Neuron (in vitro differentiated cells): ENCODE data around the gene PSD2.
"Not testable (repeated sequence)": the region's sequence is repeated elsewhere in the genome, so short reads cannot be mapped to it uniquely, and the experiment has no call there.

Experiments
- H2AFZ ChIP-seq: one replicate; pipeline ENCODE4 v1.6.1; 2013; ENCODE audit warnings: low read depth, mild to moderate bottlenecking, inconsistent platforms, low read length, moderate library complexity
- H3K27me3 ChIP-seq: one replicate; pipeline ENCODE4 v1.6.1; 2013; ENCODE audit warnings: low read length; ENCODE audit not compliant: insufficient read depth
- H3K36me3 ChIP-seq: one replicate; pipeline ENCODE4 v1.6.1; 2013; ENCODE audit warnings: low read length; ENCODE audit not compliant: insufficient read depth
- H3K4me1 ChIP-seq: one replicate; pipeline ENCODE4 v1.6.1; 2013; ENCODE audit warnings: low read length; ENCODE audit not compliant: insufficient read depth
- H3K4me3 ChIP-seq: 2 replicates; pipeline ENCODE4 v1.5.1; 2013; ENCODE audit warnings: mild to moderate bottlenecking, low read length, moderate library complexity
- H3K9me3 ChIP-seq: one replicate; pipeline ENCODE4 v1.6.1; 2013; ENCODE audit warnings: low read length

PSD2 gene

GRCh38 chr5:139788294-139788910 lies 7.2 kb upstream of the PSD2 start:
- Histone ChIP-seq H3K27me3 (no peaks in the 10 kb centered on the region), H3K9me3 (no peaks in the 10 kb centered on the region), H2AFZ (no peak overlapping the region), H3K36me3 (no peaks in the 10 kb centered on the region), H3K4me3 (no peak overlapping the region), H3K4me1 (peaks cover 9% of the 10 kb centered on the region)

DNA sequence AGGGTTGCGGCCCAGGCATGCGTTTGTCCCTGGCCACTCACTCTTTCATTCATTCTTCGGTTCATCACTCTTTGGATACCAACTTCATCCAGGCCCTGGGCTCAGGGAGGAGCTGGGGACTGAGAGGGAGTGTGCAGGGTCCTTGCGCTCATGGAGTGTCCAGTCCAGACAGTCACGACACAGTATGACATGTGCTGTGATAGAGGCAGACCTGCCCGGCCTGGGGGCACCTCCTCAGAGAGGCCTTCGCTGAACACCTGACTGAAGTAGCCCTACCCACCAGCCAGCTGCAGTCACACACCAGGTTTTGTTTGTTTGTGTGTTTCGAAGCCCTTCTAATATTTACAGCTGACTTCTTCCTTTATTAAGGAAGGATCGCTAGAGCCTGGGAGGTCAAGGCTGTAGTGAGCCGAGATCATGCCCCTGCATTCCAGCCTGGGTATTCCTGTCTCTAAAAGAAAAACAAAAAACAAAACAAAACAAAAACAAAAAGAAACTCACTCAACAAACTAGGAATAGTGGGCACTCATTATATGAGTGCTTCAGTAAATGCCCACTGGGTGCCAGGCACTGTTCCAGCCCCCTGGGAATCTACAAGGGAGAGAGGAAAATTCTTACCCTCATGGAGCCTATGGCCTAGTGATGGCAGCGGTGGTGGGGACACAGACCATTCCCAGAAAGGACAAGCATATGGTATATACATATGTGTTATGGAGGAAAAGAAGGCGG lies 6.3 kb upstream of the PSD2 start:
- H3K9me3 ChIP-seq = peaks cover 2% of the 10 kb centered on the region
- no peaks in the 10 kb centered on the region for H3K36me3 ChIP-seq
- peaks cover 6% of the 10 kb centered on the region for H3K27me3 ChIP-seq
- no peak overlapping the region for H2AFZ ChIP-seq
- no peak overlapping the region for H3K4me3 ChIP-seq
- H3K4me1 ChIP-seq = peaks cover 9% of the 10 kb centered on the region

- Histone ChIP-seq H3K4me3 (no peak overlapping the region), H3K27me3 (peaks cover 12% of the 10 kb centered on the region), H3K4me1 (peaks cover 9% of the 10 kb centered on the region), H3K9me3 (peaks cover 2% of the 10 kb centered on the region), H2AFZ (no peak overlapping the region), H3K36me3 (no peaks in the 10 kb centered on the region)
Measured at GRCh38 chr5:139789845-139790189, 5.8 kb upstream of the PSD2 start.

DNA sequence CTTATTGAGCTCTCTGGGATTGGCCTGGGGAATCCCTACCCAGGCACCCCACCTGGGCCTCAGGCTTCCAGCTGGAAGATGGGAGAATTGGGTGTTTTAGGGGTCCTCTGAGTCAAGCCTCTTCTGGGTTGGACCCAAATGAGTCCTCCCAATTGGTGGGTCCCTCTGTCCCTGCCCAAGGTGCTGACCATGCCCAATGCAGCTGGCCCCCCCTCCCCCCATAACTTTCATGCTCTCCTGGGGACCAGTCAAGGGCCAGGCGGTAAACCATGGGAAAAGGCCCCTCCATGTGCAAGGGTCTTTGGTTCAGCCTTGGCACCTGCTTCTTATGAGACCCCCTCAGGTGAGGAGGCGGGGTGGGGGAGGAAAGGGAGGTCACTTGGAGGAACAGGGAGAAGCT lies 3.4 kb upstream of the PSD2 start:
- no peaks in the 10 kb centered on the region for H3K36me3 ChIP-seq
- H2AFZ ChIP-seq = no peak overlapping the region
- H3K4me1 ChIP-seq = peaks cover 13% of the 10 kb centered on the region
- H3K27me3 ChIP-seq = peaks cover 30% of the 10 kb centered on the region
- peaks cover 2% of the 10 kb centered on the region for H3K9me3 ChIP-seq
- H3K4me3 ChIP-seq = no peak overlapping the region

DNA sequence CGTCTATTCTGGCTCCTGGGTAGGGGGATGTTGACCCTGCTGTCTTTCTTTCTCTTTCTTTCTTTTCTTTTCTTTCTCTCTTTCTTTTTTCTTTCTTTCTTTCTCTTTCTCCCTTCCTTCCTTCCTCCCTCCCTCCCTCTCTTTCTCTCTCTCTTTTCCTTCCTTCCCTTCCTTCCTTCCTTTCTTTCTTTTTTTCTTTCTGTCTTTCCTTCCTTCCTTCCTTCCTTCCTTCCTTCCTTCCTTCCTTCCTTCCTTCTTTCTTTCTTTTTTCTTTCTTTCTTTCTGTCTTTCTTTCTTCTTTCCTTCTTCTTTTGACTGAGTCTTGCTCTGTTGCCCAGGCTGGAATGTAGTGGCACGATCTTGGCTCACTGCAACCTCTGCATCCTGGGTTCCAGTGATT lies 3.0 kb upstream of the PSD2 start:
- not testable (repeated sequence) for H3K4me3 ChIP-seq, H3K9me3 ChIP-seq, H2AFZ ChIP-seq, H3K36me3 ChIP-seq
- Histone ChIP-seq H3K27me3 (peaks cover 35% of the 10 kb centered on the region), H3K4me1 (peaks cover 11% of the 10 kb centered on the region)

DNA sequence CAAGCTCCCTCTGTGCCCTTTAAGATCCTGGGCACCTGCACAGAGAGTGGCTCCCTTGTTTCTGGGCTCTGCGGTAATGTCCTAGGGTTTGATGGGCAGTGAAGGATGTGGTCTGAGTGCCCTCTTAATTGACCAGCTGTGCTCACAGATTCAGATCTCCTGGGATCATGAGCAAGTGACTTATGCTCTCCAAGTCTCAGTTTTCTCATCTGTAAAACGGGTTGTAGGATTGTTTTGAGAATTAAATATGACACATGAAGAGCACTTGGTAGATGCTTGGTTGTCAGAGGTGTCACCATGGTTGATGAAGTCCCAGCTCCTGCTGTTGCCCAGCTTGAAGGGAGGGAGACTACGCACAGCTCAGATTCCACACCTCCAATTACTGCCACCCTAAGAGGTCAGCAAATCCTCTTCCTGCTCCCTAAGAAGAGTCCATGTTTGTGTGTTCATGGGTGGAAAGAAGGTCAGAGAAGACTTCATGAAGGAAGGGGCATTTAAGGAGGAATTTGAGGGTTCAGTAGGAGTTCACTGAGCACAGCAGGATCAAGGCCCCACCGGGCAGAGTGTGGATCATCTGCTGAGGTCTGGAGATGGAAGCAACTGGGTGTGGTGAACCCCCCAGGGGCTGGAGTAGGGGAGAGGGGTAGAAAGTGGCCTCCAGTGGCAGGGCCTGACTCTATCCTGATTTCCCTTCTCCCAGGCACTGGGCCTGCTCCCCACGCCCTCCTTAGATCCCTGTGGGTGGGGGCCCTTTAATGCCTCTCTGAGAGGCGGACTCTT lies 1.4 kb upstream of the PSD2 start:
- Histone ChIP-seq H3K4me3 (no peak overlapping the region), H3K4me1 (peaks cover 5% of the 10 kb centered on the region), H2AFZ (no peak overlapping the region), H3K27me3 (peaks cover 50% of the 10 kb centered on the region), H3K9me3 (peaks cover 2% of the 10 kb centered on the region), H3K36me3 (no peaks in the 10 kb centered on the region)

DNA sequence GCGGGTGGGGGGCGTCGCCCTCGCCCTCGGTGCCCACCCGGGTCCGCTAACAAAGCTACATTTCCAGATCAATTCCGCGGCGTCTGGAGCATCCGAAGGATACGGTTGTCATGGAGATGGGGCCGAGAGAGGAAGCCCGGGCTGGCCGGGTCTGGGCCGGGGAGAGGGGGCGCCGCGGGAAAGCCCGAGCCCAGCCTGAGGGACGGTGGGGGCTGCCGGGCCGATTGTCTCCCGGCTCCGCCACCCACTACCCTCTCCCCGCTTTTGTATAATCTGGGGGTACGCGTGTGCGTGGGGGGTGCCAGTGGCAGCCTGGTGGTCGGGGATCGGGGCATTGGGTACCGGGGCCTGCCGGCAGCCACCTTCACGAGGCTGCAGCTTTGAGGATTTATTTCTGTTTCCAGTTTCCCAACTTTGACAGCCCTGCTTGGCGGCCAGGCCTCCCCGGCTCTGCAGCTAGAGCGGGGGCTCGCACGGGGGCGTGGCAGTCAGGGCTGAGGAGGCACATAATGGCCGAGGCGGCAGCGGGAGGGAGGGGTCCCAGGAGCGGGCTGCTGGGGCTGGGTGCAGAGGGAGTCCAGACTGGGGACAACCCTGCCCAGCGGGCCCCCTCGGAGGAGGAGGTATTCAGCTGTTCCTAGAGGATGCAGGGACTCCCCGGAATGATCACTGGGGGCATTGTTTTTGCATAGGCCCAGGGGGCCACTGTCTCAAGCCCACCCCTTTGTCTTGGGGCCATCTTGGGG lies 626 bp downstream of the PSD2 start:
- Histone ChIP-seq H2AFZ (peak overlapping the region; percentile 81), H3K9me3 (peaks cover 2% of the 10 kb centered on the region), H3K4me3 (peak overlapping the region; percentile 33), H3K27me3 (peaks cover 60% of the 10 kb centered on the region), H3K4me1 (peaks cover 4% of the 10 kb centered on the region), H3K36me3 (no peaks in the 10 kb centered on the region)

DNA sequence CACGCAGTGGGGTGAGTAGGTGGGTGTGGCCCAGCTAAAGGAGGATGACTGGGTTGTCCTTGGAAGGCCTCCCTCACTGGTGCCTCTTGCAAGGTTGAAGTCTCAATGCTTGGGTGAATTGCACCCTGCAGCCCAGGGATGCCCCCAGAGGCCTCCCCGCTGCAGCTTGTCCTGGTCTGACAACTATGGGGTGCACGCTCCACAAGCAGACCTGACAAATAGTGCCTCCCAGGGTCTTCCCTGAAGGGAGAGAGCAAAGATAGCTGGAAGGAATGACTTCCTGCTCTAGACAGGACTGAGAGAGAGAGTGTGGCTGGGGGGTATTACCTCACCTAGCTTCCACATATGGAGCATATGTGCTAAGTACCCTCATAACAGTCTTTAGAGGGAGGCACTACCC lies 1.7 kb downstream of the PSD2 start:
- Histone ChIP-seq H3K4me1 (peaks cover 4% of the 10 kb centered on the region), H3K27me3 (peaks cover 71% of the 10 kb centered on the region), H3K36me3 (no peaks in the 10 kb centered on the region), H2AFZ (no peak overlapping the region), H3K4me3 (no peak overlapping the region), H3K9me3 (peaks cover 2% of the 10 kb centered on the region)

GRCh38 chr5:139797856-139798510 lies 2.4 kb downstream of the PSD2 start:
- Histone ChIP-seq H3K27me3 (peaks cover 77% of the 10 kb centered on the region), H3K4me3 (no peak overlapping the region), H3K36me3 (no peaks in the 10 kb centered on the region), H2AFZ (no peak overlapping the region), H3K9me3 (peaks cover 2% of the 10 kb centered on the region), H3K4me1 (peaks cover 4% of the 10 kb centered on the region)

DNA sequence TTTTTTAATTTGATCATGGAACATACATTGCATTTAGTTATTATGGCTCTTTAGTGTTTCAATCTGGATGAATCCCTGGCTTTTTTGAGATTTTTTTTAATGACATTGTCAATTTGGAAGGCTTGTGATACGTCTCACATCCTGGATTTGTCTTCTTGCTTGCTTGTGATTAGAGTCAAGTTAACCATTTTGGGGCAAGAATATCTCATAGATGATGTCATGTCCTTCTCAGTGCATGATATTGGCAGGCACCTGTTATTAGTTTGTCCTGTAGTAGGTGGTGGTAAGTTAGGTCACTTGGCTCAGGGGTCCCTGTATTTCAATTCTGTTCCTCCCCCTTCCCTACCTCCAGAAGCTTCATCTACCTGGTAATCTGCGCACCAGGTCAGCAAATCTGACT lies 3.3 kb downstream of the PSD2 start:
- Histone ChIP-seq H3K36me3 (no peaks in the 10 kb centered on the region), H3K27me3 (peaks cover 83% of the 10 kb centered on the region), H3K9me3 (peaks cover under 1% of the 10 kb centered on the region), H3K4me1 (peaks cover 4% of the 10 kb centered on the region), H3K4me3 (no peak overlapping the region), H2AFZ (no peak overlapping the region)

DNA sequence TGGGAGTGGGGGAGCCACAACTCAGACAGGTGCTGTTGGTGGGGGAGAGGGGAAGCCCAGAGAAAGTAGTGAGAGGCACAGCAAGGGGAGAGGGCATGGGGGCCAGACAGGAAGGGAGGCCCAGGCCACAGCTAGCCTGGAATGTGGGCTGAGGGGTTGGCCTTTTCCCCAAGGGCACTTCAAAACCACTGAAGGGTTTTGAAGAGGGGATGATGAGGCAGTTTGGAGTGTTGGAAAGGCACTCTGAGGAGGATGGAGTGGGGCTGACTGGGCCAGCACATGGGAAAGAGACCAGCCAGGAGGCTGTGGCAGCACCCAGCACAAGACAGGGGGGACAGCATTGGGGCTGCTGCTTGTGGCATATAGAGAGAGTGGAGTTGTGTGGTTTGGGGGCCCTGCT lies 3.8 kb downstream of the PSD2 start:
- H3K4me3 ChIP-seq = no peak overlapping the region
- no peaks in the 10 kb centered on the region for H3K36me3 ChIP-seq
- H2AFZ ChIP-seq = no peak overlapping the region
- H3K27me3 ChIP-seq = peaks cover 80% of the 10 kb centered on the region
- H3K4me1 ChIP-seq = peaks cover 4% of the 10 kb centered on the region
- H3K9me3 ChIP-seq = no peaks in the 10 kb centered on the region

GRCh38 chr5:139803978-139804377 lies 8.4 kb downstream of the PSD2 start:
- Histone ChIP-seq H3K27me3 (peaks cover 44% of the 10 kb centered on the region), H3K4me3 (no peak overlapping the region), H3K4me1 (no peaks in the 10 kb centered on the region), H3K36me3 (no peaks in the 10 kb centered on the region), H2AFZ (no peak overlapping the region), H3K9me3 (no peaks in the 10 kb centered on the region)
